ENCODE data around the gene THSD7A.

DNA sequence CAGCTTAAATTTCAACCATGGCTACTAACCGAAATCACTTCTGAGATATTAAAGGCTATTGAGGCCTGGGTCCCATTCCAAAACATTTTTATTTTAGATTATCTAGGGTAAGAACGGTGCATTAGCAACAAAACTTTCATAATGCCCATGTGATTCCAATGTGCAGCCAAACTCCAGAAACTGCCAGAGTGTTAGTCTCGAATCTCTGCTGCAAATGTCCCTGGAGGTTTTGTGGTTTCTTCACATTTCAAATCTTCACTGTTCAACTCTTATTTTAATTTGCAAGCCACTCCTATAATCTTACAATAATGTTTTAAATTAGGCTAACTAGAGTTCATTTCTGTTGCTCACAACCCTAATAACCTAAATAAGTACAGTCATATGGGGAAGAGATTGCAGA, 501.3 kb downstream of the THSD7A start:
- no peak for TF ChIP-seq POLR2A (IDR thresholded peaks at IDR 0.05)
- TF ChIP-seq, protein P1, sequence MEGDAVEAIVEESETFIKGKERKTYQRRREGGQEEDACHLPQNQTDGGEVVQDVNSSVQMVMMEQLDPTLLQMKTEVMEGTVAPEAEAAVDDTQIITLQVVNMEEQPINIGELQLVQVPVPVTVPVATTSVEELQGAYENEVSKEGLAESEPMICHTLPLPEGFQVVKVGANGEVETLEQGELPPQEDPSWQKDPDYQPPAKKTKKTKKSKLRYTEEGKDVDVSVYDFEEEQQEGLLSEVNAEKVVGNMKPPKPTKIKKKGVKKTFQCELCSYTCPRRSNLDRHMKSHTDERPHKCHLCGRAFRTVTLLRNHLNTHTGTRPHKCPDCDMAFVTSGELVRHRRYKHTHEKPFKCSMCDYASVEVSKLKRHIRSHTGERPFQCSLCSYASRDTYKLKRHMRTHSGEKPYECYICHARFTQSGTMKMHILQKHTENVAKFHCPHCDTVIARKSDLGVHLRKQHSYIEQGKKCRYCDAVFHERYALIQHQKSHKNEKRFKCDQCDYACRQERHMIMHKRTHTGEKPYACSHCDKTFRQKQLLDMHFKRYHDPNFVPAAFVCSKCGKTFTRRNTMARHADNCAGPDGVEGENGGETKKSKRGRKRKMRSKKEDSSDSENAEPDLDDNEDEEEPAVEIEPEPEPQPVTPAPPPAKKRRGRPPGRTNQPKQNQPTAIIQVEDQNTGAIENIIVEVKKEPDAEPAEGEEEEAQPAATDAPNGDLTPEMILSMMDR (IDR thresholded peaks at IDR 0.05), result no peak
